Tibial nerve (tissue), 4 donors: ENCODE data around the gene ARHGAP11A. TPM values are rescaled to one million over a fixed set of nuclear protein-coding genes. Genes with fewer than 3 reads are reported as not detected.

ENCODE experiments used
- DNase-seq, 2 donors: peaks; one replicate each; pipeline ENCODE4 v3.0.0-alpha.2; 2019; ENCODE audit warnings: low spot score in 2 of 2
- H3K27ac ChIP-seq, 4 donors: fragments of 200-600 bp; sonication (generic) in 3 of 4; one replicate each; pipeline ENCODE4 v1.5.1; 2017 to 2019; ENCODE audit warnings: mild to moderate bottlenecking in 1 of 4
- H3K27me3 ChIP-seq, 2 donors: fragments of 200-600 bp; sonication (generic) in 1 of 2; one replicate each; pipeline versions ENCODE4 v1.5.1 to v1.6.0; 2017 to 2019
- H3K36me3 ChIP-seq, 3 donors: fragments of 200-600 bp; sonication (generic); one replicate each; pipeline ENCODE4 v1.5.1; 2018 to 2019
- H3K4me1 ChIP-seq, 4 donors: fragments of 200-600 bp; sonication (generic) in 3 of 4; one replicate each; pipeline ENCODE4 v1.5.1; 2017 to 2019
- H3K4me3 ChIP-seq, 4 donors: fragments of 200-600 bp; sonication (generic) in 3 of 4; one replicate each; pipeline ENCODE4 v1.5.1; 2017 to 2019; ENCODE audit warnings: mild to moderate bottlenecking in 1 of 4, moderate library complexity in 1 of 4
- H3K9me3 ChIP-seq, 4 donors: fragments of 200-600 bp; sonication (generic) in 3 of 4; one replicate each; pipeline ENCODE4 v1.5.1; 2017 to 2019
- EP300 ChIP-seq, 2 donors: sonication (generic); formaldehyde crosslinking; IDR thresholded peaks; one replicate each; pipeline ENCODE4 v1.6.1; 2017; ENCODE audit warnings: antibody characterized with exemption in 2 of 2, mild to moderate bottlenecking in 1 of 2
- POLR2A ChIP-seq, 2 donors: fragments of 450-650 bp; IDR thresholded peaks; one replicate each; pipeline ENCODE4 v1.6.1; 2017; ENCODE audit warnings: antibody characterized with exemption in 2 of 2, mild to moderate bottlenecking in 2 of 2, moderate library complexity in 2 of 2
- WGBS, 2 donors: methylation state at CpG; one replicate each; pipeline ENCODE4 v1.1.5; 2018; 5-methylcytosine and 5-hydroxymethylcytosine counted together
- total RNA-seq, 4 donors: library from RNA; depleted of rRNA; stranded (reverse); fragments of >200 nt; gene quantifications; one replicate each; pipeline ENCODE4 v1.1.0, GENCODE V29; 2016
- TF ChIP-seq, protein P1 (sequence below), 5 experiments: fragments of 200-600 bp in 3 of 5; fragments of 450-650 bp in 2 of 5; sonication (generic) in 3 of 5; IDR thresholded peaks; one replicate each; pipeline ENCODE4 v1.5.1; 2016 to 2019; ENCODE audit warnings: antibody characterized with exemption in 5 of 5, mild to moderate bottlenecking in 3 of 5, moderate library complexity in 2 of 5

ARHGAP11A gene
- total RNA-seq, 4 donors from 2014 or later = 0.59 to 2.4 (median 0.82) TPM

DNA sequence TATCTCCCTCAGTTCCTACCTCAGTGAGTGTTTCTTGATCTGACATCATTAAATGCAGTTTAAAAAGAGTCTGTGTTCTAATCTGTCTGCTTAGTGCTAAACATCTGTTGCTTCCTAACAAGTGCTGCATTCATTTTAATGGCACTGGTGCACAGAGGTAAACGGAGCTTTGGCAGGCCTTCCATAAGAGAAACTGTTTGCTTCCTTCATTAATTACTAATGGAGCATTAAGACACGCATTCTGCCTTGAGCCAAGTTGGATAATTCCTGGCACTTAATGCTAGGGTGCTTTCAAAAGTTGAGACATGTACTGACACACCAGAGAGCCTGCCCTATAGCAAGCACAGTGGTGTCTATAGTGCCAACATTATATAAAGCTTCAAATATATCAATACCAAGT is 60.9 kb downstream of the ARHGAP11A start:
- no peak for DNase-seq
- TF ChIP-seq POLR2A (IDR thresholded peaks at IDR 0.05) (no peak), EP300 (IDR thresholded peaks at IDR 0.05) (no peak)
- TF ChIP-seq, protein P1, sequence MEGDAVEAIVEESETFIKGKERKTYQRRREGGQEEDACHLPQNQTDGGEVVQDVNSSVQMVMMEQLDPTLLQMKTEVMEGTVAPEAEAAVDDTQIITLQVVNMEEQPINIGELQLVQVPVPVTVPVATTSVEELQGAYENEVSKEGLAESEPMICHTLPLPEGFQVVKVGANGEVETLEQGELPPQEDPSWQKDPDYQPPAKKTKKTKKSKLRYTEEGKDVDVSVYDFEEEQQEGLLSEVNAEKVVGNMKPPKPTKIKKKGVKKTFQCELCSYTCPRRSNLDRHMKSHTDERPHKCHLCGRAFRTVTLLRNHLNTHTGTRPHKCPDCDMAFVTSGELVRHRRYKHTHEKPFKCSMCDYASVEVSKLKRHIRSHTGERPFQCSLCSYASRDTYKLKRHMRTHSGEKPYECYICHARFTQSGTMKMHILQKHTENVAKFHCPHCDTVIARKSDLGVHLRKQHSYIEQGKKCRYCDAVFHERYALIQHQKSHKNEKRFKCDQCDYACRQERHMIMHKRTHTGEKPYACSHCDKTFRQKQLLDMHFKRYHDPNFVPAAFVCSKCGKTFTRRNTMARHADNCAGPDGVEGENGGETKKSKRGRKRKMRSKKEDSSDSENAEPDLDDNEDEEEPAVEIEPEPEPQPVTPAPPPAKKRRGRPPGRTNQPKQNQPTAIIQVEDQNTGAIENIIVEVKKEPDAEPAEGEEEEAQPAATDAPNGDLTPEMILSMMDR (IDR thresholded peaks at IDR 0.05) = no peak
- Histone ChIP-seq H3K36me3 (no peaks in the 10 kb centered on the region), H3K27ac (no peak overlapping the region), H3K4me1 (peaks cover 0 to 11% (median 2%) of the 10 kb centered on the region in 4 donors), H3K27me3 (no peaks in the 10 kb centered on the region), H3K9me3 (no peaks in the 10 kb centered on the region), H3K4me3 (no peak overlapping the region)
- WGBS, 2 donors = 54 to 59% methylated on average over 2 of the region's 2 CpGs

DNA sequence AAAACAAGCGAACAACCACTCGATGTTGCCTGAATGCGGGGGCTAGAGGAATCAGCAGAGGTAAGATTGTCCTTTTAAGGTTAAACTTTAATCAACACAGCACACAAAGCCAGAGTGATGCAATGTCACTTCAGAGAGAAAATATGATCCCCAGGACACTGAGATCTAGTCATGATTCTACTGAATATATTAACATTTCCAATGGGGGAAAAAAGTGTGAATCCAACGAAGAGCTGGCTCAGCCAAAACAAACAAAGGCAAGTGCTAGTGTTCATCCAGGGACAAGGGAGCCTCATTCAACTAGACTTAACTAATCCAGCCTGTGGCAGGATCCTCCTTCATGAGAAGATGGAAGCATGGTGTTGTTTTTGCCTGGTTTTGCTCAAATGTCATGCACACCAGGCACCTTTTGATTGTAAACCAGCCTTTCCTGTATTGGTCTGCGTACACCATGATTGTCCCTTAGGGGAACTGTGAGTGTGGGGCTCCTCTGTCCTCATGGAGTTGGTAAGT is 62.0 kb downstream of the ARHGAP11A start:
- WGBS, 2 donors = 57 to 73% methylated on average over 5 of the region's 5 CpGs
- H3K27ac ChIP-seq = no peak overlapping the region

DNA sequence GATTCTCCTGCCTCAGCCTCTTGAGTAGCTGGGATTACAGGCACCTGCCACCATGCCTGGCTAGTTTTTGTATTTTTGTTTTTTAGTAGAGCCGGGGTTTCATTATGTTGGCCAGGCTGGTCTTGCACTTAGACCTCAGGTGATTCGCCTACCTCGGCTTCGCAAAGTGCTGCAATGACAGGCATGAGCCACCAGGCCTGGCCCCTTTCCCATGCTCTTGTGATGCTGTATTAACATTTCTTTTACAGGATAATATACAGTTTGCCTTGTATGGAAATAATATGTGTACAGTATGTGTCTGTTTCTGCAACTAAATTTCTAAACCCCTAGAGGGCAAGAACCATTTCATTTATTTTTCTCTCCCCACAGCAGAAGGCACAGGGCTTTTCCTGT is 64.0 kb downstream of the ARHGAP11A start:
- H3K27ac ChIP-seq = no peak overlapping the region
- TF ChIP-seq POLR2A (IDR thresholded peaks at IDR 0.05) = no peak
- no peaks in the 10 kb centered on the region for H3K36me3 ChIP-seq
- DNase-seq = no peak
- no peaks in the 10 kb centered on the region for H3K27me3 ChIP-seq
- H3K4me1 ChIP-seq = peaks cover 0 to 13% (median 4%) of the 10 kb centered on the region in 4 donors
- no peak overlapping the region for H3K4me3 ChIP-seq
- 95 to 97% methylated on average over 4 of the region's 4 CpGs for WGBS, 2 donors
- no peaks in the 10 kb centered on the region for H3K9me3 ChIP-seq

More for the DNA sequence above, 62.0 kb downstream of the ARHGAP11A start:
- Histone ChIP-seq H3K4me3 (no peak overlapping the region), H3K4me1 (no peaks in the 10 kb centered on the region), H3K9me3 (no peaks in the 10 kb centered on the region), H3K27me3 (no peaks in the 10 kb centered on the region), H3K36me3 (no peaks in the 10 kb centered on the region)
- peak in 1 of 2 donors; percentile 29 for TF ChIP-seq EP300 (IDR thresholded peaks at IDR 0.05)
- TF ChIP-seq, protein P1 (IDR thresholded peaks at IDR 0.05) = no peak
- DNase-seq = peak in 1 of 2 donors; percentile 23

DNA sequence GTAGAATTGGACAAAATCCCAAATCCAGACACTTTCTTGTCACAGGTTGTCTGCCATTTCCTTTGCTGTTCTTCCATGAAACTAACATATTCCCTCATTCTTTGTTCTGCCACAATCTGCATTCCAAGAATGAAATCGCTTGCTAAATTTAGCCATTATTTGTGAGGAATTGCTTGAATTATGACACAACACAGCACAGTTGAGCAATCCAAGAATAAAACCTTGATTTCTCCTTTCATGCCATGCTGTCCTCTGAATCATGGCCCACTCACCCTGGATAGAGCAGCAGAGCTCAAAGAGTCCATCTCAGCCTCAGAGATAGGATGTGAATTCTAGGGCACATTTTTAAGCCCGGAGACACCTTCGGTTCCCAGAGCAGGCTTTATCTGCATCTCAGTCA is 67.3 kb downstream of the ARHGAP11A start:
- 87 to 95% methylated on average over 3 of the region's 3 CpGs for WGBS, 2 donors
- H3K27me3 ChIP-seq = no peaks in the 10 kb centered on the region
- H3K4me3 ChIP-seq = no peak overlapping the region
- DNase-seq = no peak
- H3K4me1 ChIP-seq = peaks cover 0 to 13% (median 4%) of the 10 kb centered on the region in 4 donors
- TF ChIP-seq EP300 (IDR thresholded peaks at IDR 0.05) (peak in 1 of 2 donors; percentile 52), POLR2A (IDR thresholded peaks at IDR 0.05) (no peak)
- H3K9me3 ChIP-seq = no peaks in the 10 kb centered on the region
- no peak overlapping the region for H3K27ac ChIP-seq
- H3K36me3 ChIP-seq = no peaks in the 10 kb centered on the region

DNA sequence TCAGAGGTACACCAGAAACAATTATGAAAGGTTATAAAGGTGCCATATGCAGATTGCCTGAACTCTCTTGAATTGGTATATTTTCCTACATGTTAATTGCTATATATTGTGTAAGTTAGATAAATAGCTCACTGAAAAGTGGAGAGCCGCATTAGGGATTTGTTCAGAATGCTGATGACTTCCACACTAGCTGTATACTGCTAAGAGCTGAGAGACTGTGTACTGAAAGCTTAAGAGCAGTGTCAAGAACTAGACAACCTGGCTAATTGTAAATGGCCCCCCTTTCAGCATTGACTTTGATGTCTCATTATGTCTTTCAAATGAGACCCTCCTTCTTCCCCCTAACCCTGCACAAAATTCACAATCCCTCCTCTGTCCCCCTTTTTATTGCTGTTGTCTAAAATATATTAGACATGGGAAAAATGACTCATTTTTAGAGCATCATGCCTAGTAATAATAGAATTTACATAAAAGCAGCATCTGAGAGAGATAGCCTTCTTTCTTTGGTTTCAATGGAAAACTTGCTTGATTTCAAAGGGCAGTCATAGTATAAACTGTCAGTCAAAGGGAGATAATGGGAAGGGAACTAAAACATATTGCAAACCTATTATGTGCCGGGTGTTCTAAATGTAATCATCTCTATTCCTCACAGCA is 67.8 kb downstream of the ARHGAP11A start:
- no peak for DNase-seq
- Histone ChIP-seq H3K4me3 (no peak overlapping the region), H3K27ac (no peak overlapping the region), H3K27me3 (no peaks in the 10 kb centered on the region), H3K4me1 (peaks cover 0 to 13% (median 4%) of the 10 kb centered on the region in 4 donors), H3K9me3 (no peaks in the 10 kb centered on the region), H3K36me3 (no peaks in the 10 kb centered on the region)
- TF ChIP-seq EP300 (IDR thresholded peaks at IDR 0.05) (no peak), POLR2A (IDR thresholded peaks at IDR 0.05) (no peak)
- TF ChIP-seq, protein P1 (IDR thresholded peaks at IDR 0.05) = no peak
- 83 to 98% methylated on average over 2 of the region's 2 CpGs for WGBS, 2 donors

DNA sequence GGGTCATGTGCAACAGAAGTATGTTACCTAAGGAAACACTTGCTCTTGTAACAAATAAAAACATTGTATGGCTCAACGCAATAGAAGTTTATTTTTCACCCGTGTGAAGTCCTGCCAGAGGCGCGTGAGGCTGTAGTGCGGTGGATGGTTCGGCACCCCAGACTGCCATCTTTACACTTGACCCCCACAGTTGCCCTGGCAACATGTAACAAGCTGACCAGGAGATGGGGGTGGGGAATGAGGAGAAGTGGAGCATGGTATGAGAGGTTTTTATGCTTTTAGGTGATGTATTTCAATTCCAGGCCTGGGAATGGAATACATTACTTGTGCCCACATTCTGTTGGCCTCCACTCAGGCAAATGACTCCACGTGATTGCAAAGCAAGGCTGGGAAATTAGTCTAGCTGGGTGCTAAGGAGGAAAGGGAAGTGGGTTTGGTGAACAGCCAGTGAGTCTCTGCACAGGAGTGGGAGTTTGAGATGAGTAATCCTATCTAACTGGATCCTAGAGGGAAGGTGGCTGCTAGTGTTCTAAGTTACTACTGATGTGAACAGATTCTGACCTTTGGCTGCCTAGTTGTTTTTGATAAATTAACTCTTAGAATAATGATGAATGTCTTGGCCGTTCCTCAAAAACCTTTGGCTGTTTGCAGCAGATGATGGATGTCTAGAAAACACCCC is 68.7 kb downstream of the ARHGAP11A start:
- 78 to 80% methylated on average over 8 of the region's 8 CpGs for WGBS, 2 donors
- TF ChIP-seq EP300 (IDR thresholded peaks at IDR 0.05) (no peak), POLR2A (IDR thresholded peaks at IDR 0.05) (no peak)
- TF ChIP-seq, protein P1 (IDR thresholded peaks at IDR 0.05) = no peak
- Histone ChIP-seq H3K27me3 (no peaks in the 10 kb centered on the region), H3K4me1 (peaks cover 0 to 13% (median 4%) of the 10 kb centered on the region in 4 donors), H3K36me3 (no peaks in the 10 kb centered on the region), H3K4me3 (no peak overlapping the region), H3K9me3 (no peaks in the 10 kb centered on the region), H3K27ac (no peak overlapping the region)
- no peak for DNase-seq
